NCI-H2171 (cell line): ENCODE data around the gene CMSS1.

Experiments
- DNase-seq: peaks from one replicate; lab custom pipeline; 2025; lab: John Stamatoyannopoulos, UW

The CMSS1 gene

DNA sequence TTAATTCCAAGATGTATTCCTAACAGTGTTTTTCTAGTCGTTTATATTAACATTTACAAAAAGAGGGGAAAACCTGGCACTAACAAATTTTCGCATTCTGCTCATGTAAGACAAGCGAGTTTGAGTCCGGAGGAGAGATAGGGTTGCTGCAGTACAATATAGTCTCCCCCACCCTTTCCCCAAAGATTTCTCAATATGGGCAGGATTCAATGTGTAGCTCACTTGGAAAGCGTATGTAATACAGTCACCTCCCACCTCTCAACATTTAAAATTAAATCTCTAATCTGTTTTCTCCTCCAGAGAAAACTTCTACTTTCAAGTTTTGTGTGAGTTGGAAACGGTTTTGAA, 57.9 kb downstream of the CMSS1 start:
- DNase-seq: no peak

DNA sequence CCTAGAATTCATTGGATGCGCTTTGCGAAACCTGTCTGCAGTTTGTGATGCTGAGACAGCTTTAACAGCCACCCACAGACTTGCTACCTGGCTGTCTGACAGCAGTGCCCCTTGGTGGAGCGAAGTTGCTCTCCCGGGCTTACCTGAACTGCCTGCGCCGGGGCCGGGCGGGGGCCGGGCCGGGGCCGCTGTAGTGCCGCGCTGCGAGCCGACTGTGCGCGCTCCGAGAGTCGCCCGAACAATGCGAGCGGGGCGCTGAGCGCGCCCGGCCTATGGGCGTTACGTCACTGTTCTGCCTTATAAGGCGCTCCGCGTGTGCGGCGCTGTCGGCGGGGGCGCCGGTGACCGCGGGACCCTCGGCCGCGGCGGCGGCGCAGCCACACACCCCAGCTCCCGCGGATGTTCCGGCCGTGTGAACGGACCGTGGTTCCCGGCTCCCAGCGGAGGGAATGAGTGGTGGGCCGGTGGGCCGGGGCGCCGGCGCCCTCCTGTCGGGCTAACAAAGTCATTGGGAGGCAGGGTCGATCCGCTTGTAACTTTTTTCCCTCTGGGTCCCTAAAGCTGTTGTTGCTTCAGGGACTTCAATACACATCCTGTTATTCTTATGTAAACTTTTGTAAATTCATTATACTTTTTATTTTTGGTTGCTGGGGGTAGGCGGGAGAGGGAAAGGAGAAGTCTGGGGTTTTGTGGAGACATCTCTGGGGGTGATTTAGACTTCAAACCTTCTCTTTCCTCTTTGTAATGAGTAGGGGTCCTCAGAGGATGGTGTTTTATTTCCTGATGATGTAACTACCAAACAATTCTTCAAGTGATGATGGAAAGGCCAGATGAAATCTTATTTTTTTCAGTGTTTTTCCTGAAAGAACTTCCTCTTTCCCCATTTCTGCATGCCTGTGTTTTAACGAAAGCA, 58.5 kb downstream of the CMSS1 start:
- no peak for DNase-seq

- no peak for DNase-seq
Measured at GRCh38 chr3:99877031-99877579, 59.4 kb downstream of the CMSS1 start.

- DNase-seq: no peak
Measured at GRCh38 chr3:99878005-99878404, 60.3 kb downstream of the CMSS1 start.

DNA sequence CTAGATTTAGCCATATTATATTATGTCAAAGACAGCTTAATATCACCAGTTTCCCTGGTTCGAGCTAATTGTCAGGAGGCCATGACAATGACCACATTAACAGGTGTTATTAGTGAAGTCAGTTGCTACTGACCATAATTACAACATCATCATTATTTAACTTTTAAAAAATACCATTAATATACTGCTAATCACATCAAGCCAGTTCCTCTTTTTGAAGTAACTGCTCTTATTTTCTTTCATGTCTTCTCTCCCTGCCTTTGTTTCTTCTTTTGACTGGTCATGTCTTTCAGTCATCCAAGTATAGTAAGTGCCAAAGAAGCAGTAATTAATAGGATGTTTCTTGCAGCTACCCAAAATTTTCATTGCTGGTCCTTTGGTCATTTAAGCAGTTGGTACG, 61.6 kb downstream of the CMSS1 start:
- DNase-seq: no peak

DNA sequence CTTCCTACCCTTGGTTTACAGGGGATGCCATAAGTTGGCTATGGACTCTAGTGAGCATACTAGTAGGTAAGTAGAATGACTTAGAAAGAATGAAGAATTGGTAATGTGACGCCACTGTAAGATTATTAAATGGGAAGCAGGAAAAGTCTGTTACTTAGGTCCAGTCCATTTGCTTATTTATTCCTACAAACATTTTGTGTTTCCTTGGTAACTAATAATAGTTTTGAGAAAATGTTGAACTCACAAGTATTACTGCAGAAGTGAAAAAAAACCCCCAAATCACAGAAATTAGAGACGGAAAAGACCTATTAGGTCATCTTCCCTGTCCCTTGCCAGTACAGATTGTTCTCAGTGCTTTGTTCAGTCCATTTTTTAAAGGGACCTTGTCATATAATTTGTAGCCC, 63.5 kb downstream of the CMSS1 start:
- DNase-seq: no peak

DNA sequence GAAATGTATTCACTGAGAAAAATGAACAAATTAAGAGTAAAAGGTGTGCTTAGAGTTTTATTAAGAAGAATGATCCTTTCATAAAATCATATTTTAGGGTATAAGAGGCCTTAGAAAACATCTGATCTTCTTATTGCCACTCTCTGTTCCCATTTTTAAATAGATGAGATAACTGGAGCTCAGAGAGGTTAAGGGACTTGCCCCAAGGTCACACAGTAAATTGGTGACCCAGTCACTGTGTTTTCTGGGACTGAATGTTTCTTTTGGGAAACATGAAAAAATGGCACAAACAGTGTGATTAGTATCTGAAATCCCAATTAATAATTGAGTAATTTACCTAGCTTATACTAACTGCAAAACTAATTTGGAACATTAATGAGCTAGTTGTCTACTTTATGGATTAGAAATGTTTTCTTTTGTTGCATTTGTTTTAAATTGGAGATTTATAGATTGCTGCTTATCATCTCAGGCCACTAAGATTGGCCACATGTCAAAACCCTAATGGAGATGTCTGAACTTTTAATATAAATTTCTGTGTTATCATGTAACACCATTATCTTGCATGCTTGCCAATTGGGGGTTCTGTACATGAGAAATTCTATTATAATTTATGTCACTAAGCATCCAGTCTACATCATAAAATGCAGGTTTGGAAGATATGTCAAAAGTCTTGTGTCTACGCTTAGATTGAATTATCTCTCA, 64.9 kb downstream of the CMSS1 start:
- no peak for DNase-seq

DNA sequence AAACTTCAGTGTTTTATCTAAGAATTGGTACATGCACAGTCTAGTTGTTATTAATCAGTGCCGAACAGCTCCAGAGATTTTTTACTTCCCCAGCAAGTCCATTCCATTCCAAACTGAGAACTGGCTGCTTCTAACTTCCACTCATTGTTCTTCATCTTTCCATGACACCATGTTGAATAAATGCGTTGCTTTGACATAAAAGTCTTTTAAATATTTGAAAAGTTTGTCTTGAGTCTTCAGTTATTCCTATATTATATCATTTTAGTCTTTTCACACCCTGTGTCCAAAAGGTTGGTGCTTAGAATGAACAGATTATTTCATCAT, 65.4 kb downstream of the CMSS1 start:
- no peak for DNase-seq

DNA sequence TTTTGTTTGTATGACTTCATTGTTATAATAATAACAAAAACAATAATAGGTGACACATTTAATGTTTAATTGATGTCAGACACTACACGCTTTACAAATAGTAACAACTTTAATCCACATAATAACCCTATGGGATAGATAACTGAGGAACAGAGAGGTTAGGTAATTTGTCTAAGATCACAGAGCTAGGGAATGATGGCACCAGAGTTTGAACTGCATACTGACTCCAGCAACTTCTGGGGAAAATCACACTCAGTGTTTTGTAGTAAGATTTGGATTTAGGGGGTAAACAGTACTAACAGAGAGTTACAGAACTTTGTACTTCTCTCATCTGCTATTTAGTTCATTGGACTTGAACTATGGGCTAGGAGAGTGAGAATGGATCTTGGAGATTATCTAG, 66.0 kb downstream of the CMSS1 start:
- DNase-seq: no peak

GRCh38 chr3:99884484-99884883, 66.8 kb downstream of the CMSS1 start:
- DNase-seq: no peak

- no peak for DNase-seq
Measured at GRCh38 chr3:99885085-99885484, 67.4 kb downstream of the CMSS1 start.

DNA sequence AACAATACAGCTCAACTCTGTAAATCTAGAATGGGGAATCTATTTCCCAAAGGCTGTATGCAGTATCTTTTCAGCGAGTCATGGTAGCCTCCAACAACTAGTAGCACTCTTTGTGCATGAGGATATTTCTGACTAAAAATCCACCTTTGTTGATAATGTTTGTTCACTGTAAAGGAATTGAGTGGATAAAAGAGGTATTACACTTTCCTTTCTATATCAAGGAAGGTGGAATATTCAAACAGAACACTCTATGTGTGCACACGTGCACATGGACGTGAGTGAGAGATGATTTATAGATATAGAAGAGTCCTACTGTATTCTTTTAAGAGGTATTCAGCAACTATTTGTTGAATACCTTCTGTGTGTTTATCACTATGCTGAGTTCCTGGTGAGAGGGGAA, 68.2 kb downstream of the CMSS1 start:
- no peak for DNase-seq

DNA sequence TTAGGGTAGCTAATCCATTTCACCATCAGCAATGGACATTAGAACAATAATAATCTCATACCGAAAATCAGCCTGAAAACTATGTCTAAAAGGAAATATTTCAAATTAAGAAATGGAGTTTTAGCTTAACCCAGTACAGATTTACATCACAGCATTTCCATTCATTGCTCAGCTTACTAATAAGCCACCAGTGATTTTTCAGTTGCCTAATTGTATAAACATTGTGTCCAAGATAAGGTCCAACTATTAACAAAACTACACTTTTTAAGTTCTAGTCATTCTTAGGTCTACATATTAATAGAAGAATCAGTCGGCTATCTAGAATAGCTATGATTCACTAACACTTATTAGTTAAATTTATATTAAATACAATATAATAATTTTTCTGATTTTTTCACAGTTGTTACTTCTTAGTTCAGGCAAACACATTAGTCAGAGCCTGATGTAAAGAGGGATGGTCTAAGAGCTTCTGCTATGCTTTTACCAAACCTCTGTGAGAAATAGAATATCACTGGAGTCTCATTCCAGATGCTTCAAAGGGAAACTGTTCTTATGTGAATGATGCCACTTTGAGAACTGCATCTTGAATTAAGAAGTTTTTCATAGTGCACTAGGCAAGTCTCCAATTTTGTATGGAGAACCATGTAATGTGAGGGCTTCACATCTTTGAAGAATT, 74.1 kb downstream of the CMSS1 start:
- DNase-seq: no peak

DNA sequence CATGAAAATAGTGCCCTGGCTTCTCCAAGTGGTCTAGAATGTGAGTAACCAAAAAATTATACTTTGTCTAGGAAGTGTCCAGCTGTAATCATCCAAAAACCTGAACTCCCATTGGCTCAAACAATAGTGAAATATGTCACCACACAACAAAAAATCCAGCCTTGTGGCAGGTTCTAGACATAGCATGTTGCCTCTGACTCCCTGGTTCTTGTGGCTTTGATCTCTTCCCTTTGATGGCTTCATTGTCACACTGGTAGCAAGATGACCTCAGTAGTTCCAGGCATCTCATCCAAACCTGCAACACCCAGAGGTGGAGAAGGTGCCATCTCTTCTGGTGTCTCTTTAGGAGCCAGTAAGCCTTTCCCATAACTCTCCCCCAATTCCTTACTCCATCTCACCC, 74.7 kb downstream of the CMSS1 start:
- DNase-seq: no peak

- DNase-seq: no peak
Measured at GRCh38 chr3:99895131-99895696, 77.6 kb downstream of the CMSS1 start.

DNA sequence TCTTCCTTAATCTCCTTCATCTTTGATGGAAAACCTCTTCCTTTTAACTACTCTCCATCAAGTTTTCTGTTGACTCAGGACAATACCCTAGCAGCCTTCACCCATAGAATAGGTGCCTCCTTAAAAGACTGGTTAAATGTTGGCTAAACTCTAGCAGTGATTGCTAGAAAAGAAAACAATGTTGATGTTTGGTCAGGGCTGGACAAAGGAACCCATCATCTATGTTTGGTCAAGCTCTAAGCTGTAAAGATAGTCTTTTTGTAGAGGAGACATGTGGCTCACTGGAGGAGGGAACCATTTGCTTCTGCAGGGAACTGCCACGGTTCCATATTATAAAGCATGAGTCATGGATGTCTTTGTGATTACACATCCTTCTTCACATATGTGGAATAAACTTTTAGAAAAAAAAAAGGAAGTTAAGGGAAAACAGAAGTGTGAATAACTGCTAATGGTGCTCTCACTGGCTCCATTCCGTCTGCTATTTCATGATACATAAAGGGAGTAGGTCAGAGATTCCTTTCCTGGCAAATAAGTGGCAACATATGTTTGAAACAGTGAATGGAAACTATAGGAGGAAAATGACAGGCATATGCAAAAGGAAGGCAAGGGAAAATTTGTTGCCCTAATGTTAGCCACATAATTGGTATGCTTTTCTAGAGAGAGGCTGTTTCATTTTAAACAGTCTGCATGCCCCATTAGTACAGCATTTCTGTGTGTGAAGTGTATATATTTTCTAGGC, 78.2 kb downstream of the CMSS1 start:
- no peak for DNase-seq

DNA sequence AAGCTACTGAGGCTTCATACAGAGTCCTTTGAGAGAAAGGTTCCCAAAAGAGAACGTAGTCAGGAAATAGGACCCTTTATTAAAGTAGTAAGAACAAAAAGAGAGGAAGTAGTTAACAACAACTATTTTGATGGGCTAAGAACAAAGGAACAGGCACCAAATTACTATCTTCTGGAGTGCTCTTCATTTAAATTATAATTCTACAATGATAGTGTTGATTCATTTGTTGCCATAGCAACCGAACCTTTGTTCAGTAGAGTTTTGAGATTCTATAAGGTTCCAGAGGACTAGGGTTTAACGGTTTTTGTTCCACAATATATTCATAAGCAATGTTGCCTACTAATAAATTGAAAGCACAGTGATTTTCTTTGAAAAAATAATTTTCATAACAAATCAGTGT, 78.8 kb downstream of the CMSS1 start:
- no peak for DNase-seq

DNA sequence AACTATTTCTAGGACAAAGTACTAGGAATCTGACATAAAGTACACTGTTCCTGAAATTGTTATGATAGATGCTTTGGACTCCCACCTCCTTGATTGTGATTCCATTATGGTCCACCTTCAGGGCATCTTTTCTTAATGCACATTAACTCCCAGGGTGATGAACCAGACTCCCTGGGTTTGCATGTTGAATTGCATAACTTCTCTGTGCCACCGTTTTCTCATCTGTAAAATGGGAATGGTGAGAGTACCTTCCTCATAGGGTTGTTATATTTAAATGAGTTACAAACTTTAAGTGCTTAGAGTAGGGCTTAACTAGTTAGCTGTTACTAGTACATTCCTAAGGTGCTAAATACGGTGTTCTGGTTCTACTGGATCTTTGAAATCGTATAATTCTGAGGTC, 81.9 kb downstream of the CMSS1 start:
- no peak for DNase-seq

DNA sequence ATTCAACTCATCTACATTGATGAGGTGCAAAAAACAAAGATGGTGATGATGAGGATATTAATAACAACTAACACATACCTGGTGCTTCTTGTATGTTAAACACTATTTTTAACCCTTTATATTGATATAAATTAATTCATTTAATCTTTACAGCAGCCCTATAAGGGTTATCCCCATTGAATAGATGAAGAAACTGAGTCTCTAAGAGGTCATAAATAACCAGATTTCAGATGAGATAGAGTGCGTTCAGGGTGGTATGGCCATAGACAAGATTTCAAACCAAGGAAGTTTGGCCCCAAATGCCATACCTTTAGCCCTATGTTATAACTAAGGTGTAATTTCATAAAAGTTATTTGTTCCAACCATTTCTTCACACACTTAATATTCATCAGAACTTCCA, 82.6 kb downstream of the CMSS1 start:
- DNase-seq: no peak

GRCh38 chr3:99901200-99901926, 83.7 kb downstream of the CMSS1 start:
- DNase-seq: no peak

DNA sequence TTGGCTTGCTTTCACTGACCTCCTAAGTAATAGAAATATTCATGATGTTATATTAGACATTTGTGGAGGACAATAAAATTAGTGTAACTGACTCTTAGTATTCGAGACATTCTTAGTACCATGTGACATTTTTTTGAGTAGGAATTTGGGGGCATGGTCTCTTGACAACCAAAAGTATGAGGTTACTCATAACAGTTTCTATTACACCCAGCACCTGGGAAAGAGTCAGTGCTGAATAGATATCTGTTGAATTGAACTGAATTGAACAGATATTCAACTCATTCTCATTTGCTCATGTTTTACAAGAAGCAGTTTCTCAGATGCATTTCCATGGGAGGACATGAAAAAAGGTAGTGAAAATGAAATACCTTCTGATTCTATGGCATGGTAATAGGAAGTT, 84.4 kb downstream of the CMSS1 start:
- no peak for DNase-seq
